ENCODE measurements around the gene RASA3.

DNA sequence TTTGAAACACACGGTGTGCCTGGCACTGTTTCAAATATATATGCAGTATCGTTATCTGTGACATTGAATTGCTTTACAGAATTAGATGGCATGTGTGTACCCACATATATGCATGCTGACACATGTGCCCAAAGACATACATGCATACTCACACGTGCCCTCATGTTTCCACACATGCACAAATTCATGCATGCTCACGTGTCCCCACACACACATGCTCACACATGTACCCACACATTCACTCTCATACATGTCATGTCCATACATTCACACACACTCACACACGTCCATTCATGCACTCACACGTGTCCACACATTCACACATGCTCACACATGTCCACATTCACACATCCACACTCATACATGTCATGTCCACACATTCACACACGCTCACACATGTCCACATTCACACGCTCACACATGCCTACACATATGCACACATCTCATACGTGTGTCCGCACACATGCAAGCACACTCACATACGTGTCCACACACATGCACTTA, 140.7 kb downstream of the RASA3 start:
- TF ChIP-seq POLR2A (IDR thresholded peaks at IDR 0.05; ENCODE audit: low read depth, low read length) = no peak
- TF ChIP-seq CTCF (IDR thresholded peaks at IDR 0.05; ENCODE audit: extremely low read depth in 1 of 2, insufficient read depth in 1 of 2, low read depth in 1 of 2, low read length in 2 of 2) = no peak
- no peak for TF ChIP-seq EZH2 (IDR thresholded peaks at IDR 0.05; ENCODE audit: borderline replicate concordance, low read depth, low read length, severe bottlenecking)

Measured in endothelial cell of umbilical vein (primary cell).